Erythroblast (primary cell): Measurements from ENCODE around the gene CEACAM21.

Experiments used
- GATA1 ChIP-seq: IDR thresholded peaks from 2 replicates; pipeline ENCODE4 v1.6.1; 2011; ENCODE audit warnings: low read depth, mild to moderate bottlenecking, control low read depth, low read length, moderate library complexity
- POLR2A ChIP-seq: IDR thresholded peaks from 2 replicates; pipeline ENCODE4 v1.6.1; 2011; ENCODE audit warnings: mild to moderate bottlenecking, low read length

DNA sequence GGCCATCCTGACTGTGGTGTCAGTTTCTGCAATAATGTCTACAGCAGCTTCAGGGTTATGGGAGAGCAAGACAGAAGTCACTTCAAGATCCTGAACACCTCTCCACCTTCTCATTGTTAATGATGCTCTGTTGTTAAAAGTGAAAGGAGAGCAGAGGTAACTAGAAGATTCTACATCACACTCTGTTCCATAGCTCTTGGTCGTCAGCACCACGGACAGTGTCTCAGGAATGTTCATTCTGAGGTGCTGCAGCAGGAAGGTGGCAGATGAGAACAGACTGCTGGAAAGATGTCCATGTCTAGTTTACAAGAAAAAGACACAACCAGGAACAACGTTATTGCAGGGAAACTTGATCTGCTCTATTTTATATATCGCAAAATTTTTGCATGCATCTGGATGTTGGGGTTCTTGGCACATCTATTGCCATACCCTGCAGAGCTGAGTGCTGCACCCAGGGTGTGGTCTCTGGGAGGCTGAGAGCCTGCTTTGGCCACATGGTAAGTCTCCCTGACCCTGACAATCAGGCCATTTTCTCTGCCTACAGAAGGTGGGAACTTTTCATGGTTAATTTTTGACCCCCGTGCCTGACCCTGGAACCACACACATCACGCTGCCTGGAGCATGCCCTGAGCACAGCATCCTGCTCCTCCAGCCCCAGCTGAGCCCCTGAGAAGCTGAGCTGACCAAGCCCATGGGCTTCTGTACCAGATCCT, 12.7 kb downstream of the CEACAM21 start:
- TF ChIP-seq POLR2A (no peak), GATA1 (no peak)
